Hematopoietic multipotent progenitor cell treated with erythropoietin and hydrocortisone succinate and interleukin-3 and kit ligand, for 6 days (in vitro differentiated cells): Measurements from ENCODE around the gene DHRS1.
"Not testable (repeated sequence)": the region's sequence is repeated elsewhere in the genome, so short reads cannot be mapped to it uniquely, and the experiment has no call there.

Source experiments
- DNase-seq: peaks from one replicate; pipeline ENCODE4 v3.0.0-alpha.2; 2015

Gene DHRS1

DNA sequence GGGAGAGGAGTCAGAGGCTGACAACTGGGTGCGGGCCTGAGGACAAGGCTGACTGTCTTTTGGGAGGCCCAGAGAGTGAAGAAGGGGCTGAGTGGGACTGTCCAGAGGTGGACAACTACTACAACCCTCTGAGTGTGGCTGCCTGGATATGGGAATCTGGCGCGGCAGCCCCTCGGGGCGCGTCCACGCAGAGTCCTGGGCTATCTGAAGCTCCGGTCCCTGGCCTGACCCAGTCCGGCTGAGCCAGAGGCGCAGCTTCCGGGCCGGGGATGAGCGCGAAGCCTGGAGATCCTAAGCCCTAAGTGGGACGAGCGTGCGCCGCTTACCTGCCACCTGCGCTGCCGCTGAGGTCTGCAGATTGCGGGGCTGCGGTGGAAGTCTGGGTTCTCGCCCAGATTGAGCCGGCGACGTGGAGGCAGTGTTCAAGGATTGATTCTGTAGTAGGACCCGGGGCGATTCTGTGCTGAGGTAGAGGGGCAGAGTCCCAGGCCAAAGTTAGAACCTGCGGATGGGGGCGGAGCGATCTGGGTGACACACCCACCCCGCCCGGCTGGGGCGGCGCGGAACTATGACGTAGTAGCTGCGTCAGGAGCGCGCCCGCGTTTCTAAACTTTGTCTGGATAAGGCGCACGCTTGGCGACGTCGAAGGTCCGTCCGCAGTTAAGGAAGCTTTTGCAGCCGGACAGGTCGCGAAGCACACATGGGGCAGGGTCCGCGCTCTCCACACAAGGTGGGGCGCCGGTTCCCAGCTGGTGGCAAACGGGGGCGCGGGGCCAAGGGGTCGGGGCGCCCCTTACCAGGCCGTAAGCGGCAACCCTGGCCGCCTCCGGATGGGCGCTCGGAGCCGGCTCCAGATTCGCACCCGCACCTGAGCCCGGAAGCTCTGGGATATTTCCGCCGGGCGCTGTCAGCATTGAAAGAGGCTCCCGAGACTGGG lies at the start of gene DHRS1, which contains the start of gene NOP9:
TSS of gene DHRS1 (minus strand) at position 526 of the 937 bp plus-strand sequence. CDS start 674 bp downstream, outside the sequence.
TSS of gene NOP9 (plus strand) at position 596 of the 937 bp plus-strand sequence. CDS start at position 701, 105 bp downstream.
- DNase-seq = peak; percentile 95

DNA sequence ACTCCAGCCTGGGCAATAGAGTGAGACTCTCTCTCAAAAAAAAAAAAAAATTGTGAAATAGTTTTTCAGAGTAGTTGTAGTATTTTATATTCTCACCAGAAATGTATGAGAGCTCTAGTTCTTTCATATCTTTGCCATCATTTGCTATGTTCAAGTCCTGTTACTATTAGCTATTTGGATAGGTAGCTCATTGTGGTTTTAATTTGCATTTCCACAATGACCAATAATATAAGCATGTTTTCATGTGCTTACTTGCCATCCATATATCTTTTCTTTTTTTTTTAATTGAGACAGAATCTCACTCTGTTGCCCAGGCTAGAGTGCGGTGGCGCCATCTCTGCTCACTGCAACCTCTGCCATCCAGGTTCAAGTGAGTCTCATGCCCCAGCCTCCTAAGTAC lies 48.6 kb upstream of the DHRS1 start:
- DNase-seq = no peak

DNA sequence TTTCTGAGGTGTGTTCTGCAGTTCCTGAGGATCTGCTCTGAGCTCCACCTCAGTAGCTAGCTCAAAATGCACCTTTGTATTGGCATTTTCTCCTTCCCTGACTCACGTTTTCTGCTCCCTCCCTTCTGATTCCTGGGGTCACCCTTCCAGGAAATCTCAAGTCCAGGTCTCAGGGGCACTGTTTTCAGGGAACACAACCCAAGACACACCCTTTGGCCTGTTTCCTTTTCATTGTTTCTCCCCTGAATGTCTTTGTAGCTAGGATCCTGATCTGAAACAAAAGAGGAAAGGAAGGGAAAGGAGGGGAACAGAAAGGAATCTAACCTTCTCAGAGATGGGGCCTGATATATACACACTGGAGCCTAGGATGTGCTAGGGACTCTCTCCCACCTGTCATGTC lies 47.6 kb upstream of the DHRS1 start:
- no peak for DNase-seq

DNA sequence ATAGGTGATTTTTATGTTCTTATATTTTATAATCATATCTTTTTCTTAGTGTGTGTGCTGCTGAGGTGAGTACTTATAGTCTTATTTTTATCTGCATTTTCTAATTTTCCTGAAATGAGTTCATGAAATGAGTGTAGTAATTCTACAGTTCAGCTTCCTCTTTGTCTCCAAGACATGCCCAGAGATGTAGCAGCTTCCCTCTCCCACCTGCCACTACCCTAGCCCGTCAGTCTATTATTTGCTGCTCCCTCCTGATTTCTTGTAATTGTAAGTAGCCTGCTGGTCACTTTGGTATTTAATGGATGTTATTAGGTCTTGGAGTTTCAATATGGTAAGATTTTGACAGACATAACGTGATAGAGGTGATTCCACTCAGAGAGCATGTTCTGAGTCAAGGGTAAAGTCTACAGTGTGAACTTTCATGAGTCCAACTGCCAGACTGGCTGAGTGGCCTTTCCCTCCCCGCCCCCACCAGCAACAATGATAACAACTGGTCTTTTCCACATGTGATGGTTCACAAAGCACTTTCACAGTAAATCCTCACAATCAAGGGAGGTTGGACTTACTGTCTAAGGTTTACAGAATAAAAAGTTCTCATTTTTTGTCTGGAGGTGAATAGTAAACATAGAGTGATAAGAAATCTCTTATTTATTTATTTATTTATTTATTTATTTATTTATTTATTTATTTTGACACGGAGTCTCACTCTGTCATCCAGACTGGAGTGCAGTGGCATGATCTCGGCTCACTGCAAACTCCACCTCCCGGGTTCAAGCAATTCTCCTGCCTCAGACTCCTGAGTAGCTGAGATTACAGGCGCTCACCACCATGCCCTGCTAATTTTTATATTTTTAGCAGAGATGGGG lies 44.4 kb upstream of the DHRS1 start:
- DNase-seq = no peak

DNA sequence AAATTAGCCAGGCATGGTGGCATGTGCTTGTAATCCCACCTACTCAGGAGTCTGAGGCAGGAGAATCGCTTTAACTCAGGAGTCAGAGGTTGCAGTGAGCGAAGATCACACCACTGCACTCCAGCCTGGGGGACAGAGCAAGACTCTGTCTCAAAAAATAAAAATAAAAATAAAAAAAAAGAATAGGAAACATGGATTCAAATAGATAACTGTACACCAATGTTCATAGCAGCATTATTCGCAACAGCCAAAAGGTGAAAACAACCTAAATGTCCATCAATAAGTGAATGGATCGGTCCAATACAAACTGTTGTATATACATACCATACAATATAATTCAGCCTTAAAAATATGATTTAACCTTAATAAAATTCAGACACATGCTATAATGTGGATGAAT lies 43.3 kb upstream of the DHRS1 start:
- no peak for DNase-seq

DNA sequence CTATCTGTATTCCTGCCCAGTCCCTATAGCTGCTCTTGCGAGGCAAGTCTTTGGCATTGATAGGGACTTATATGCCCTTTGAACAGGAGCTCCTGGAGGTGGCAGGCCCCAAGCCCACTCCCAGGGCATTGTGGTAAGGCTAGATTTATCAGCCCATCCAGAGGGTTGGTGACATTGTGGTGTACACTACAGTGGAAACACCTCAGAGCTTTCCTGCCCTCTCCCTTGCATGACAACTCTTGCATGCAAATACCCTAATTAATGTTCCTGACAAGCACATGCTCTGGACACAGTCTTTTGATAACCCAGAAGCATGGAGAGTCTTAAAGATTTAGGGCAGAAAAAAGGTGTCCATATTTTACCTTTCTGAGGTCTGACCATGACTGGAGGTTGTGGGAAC lies 41.0 kb upstream of the DHRS1 start:
- DNase-seq = no peak

DNA sequence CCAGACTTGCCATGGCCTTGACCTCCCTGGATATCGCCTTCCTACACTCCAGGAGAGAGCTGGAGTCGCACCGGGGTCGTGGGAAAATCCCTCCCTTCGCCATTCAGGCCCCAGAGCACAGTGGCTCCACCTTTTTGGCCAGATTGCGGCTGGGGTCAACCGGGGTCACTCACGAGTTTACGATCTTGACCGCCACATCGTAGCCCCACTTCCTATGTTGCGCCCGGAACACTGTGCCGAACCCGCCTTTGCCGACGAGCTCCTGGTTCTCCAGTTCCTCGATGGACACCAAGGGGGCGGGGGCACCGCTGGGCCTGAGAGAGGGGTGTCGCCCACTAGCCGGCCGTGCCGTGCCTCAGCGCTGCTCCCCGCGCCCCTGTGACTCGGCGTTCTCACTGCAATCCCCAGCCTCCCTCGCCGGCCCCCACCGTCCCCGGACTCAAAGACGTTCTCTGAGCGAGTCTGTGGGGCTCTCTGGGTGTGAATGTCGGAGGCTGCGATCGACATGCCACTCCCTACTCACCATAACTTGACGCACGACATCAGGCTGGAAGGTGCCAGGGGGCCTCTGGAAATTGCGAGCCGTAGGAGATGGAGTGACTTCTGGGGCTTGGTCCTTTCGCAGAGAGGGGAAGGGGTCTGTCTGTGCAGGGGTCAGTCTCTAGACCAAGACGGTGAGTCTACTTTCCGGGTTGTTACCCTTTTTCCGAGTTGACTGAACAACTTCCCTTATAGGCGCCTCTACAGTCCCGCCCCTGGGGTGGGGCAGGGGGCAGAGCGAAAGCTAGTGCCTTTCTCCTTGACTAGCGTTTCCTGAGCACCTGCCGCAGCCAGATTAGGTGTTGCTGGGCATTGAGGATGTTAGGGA lies 39.9 kb upstream of the DHRS1 start, which contains the start of gene RIPK3:
TSS of gene RIPK3 (minus strand) at position 708 of the 868 bp plus-strand sequence. CDS start at position 543, 165 bp downstream.
- DNase-seq = peak; percentile 73

DNA sequence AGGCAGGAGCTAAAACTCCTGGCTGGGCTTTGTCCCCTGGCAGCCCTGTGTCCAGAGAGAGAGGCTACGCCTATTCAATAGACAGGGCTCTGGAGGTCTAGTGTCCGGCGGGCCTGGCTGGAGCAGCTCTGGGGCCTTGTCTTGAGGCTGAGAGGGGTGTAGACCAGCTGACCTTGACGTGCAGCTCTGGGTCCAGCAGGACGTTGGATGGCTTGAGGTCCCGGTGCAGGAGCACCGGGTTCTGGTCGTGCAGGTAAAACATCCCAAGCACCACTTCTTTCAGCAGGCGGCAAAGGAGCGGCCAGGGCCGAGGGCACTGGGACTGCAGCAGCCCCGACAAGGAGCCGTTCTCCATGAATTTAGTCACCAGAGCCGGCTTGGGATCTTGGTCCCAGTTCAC lies 39.3 kb upstream of the DHRS1 start:
- DNase-seq = no peak

DNA sequence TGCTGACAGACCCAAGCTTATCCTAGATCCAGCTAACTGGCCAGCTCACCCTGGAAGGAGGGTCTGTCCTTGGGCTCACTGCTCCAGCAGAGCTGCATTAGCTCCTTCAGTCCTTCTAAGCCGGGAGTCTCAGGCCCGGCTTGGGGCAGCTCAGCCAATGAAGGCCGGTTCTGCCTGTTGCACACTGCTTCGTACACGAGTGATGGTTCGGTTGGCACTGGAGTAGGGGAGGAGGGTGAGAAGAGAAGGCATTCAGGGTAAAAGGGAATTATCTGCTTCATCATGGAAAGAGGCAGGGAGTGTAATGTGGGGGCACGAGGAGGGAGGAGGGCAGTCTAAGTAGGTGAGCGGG lies 38.2 kb upstream of the DHRS1 start:
- no peak for DNase-seq

DNA sequence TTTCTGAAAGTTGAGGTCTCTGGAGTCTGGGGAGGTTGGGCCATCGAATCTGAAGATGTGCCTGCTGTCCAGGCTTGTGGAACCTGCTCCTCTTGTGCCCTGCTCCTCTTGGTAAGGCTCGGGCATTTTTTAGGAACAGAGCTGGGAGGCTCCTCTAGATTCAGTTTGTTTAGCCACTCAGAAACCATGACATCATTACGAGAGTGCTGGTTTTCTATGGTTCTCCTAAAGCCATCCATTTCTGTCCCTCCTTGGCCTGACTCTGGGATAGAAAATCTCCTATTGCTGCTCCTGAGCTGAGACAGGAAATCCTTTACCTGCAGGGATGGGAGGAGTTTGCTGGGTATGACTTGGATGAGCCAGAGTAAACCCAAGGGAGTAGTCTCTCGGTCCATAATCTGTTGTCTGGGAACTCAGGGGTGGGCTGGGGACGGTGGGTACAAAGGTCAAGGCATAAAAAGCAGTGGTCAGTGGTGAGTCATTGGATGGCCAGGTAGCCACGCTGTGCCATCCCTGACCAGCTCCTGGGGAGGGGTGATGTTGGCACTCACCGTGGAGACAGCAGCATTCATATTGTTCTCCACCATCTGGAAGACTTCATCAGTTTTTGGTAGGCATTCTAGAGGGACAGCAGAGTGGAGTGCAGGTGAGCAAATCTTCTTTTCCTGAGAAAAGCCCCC lies 37.7 kb upstream of the DHRS1 start:
- no peak for DNase-seq

DNA sequence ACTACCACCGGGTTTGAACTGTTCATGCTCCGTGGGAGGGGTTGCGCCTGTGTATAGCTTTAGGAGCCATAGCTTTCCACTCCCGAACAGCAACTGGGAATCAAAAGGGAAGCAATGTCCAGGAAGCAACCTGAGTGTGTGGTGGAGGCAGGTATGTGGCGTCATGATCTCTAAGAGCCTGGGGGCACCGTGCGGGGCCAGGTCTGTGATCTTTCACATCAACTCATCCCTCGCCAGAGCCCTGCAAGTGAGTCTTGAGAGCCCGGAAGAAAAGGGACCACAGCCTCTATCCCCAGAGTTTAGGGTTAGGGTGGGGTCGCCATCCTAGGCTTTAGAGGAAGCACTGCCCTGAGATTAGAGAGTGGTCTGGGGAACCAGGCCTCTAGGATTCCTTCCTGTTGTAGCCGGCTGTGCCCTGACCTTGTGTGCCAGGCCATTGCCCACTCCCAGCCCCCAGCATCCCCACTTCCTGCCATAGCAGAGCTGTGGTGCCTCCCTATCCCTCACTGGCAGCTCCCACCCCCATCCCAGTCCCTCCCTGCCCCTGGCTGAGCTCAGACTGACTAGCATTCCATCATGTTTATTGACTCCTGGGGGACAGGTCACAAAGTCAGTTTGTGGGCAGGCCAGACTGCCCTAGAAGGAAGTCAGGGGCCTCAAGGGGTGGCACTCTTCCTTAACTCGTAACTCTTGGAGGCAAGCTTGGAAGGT lies 36.0 kb upstream of the DHRS1 start:
- no peak for DNase-seq

DNA sequence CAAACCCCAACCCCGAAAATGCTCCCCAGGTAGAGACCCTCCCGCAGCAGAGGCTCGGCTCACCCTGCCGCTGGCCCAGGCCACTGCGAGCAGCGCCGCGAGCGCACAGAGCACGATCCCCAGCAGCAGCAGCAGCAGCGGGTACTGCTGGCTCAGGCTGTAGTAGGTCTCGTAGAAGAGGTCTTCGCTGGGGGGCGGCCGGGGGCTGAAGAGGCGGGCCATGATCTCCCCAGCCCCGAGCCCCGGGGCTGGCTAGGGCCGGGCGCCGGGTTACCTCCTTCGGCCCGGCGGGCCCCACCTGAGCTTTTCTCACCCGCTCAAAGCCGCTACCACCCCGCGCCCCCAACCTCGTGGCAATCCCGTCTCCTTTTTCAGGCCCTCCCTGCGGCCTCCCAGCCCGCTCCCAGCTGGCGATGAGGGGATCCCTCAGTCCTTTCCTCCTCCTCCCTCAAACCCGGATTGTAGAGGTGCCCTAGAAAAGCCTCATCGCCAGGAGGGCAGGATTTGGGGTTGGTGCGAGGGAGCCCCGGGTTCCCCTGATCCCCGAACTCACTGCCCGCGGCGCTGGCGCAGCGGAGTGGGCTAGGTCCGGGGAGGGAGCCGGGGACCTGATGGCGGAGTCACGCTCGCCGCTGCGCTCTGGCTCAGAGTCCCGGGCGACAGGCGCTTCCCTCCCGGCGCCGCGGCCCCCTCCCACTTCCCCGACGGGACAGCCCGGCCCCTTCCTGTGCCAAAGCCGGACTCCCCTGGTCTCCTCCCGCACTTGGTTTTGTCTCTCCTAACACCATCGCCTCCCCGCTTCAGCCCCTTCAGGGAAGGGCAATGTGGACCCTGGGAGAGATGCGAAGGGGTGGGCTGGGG lies 35.1 kb upstream of the DHRS1 start, which contains the start of gene ADCY4:
TSS of gene ADCY4 (minus strand) at position 641 of the 861 bp plus-strand sequence. CDS start at position 222, 419 bp downstream.
- DNase-seq = no peak

DNA sequence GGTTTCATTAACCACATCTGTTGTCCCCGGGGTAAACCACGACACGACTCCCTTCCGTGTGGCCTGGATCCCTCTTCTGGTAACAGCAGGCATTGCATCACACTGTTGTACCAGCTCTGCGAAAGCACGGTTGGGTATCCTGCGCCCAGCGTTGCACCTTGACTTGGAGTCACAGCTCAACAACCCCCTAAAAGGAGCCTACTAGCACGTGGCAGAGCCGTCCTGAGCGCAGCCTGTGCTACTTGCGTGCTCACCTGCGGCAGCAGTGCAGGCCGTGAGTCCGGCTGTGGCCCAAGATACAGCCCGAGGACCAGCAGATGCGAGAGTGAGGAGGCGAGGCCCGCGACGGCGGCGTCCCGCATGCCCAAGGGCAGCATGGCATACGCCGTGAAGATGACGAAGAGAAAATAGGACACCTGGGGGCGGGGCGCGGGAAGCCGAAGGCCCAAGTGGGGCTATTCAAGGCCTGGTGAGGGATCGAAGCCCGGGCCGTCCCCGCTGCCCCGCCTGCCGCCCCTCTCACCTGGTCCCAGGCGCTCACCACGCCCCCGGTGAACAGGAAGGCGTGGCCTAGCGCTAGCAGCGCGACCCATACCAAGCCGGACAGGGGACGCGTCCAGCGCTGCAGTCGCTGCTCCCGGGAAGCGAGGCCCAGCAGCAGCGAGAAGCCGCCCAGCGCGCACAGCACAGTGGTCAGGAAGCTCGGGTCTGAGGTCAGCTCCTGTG lies 32.9 kb upstream of the DHRS1 start:
- peak; percentile 94 for DNase-seq

DNA sequence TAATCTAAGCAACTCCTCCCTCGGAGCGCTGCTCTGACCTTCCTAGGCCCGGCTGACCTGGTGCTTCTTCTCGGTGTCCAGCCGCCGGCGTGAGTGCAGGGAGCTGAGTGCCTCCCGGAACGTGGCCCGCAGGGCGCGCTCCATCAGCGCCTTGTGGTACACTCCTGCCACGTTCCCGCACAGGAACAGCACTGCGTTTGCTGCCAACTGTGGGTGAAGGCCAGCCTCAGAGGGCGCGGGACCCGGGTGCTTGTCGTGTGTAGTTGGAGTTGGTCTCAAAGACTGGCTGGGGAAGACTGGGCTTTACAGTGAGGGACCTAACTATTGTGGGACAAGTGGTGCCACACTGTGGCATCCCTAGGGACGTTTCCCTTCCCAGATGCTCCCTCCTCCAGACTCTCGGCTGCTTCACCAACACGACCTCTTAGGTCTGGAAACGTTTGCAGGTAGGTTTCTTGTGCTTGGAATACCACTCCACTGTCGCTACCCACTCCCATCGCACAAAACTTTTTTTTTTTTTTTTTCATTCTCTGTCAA lies 32.2 kb upstream of the DHRS1 start:
- DNase-seq = no peak

DNA sequence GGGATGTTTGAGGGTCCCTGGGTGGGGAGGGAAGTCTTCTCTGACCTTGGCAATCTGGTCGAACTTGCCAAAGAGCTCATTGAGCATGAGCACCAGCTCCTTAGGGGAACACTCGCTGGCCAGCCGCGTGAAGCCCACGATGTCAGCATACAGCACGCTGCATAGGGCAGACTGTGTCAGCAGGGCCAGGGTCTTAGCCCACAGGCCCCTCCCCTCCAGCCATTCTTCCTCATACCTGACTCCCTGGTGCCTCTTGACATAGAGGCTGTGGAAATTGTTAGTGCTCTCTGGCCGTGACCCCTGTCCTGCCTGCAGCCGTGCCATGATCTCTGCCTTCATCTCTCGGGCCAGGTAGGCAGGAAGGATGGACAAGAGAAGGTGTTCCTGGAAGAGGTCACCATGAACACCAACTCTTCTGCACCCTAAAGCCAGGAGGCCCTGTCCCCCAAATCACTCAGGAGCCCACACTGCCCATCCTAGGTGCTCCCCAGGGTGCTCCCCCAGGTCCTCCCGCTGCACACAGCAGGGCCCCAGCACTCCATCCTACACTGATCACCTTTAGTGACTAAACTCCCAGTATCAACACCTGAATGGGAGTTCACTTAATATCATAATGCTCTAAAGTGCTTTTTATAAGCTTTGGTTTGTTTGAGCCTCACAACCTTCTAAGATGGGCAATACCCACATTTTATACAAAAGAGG lies 31.5 kb upstream of the DHRS1 start:
- DNase-seq = no peak

DNA sequence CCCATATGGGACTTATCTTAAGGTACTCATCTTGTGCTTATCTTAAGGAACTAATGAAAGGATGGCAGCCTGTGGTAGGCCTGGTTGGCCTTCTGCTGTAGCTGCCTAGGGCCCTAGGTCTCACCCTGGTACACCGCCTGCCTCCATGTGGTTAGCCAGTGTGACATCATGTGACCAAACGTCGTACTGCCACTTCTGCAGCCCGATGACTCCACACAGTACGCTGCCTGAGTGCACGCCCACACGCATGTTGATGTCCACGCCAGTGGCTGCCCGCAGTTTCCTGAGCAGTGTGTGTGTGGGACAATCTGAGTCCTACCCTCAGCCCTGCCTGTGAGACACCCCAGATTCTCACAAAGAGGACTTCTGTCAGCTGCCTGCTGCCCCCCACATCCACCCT lies 30.2 kb upstream of the DHRS1 start:
- DNase-seq = peak; percentile 85

DNA sequence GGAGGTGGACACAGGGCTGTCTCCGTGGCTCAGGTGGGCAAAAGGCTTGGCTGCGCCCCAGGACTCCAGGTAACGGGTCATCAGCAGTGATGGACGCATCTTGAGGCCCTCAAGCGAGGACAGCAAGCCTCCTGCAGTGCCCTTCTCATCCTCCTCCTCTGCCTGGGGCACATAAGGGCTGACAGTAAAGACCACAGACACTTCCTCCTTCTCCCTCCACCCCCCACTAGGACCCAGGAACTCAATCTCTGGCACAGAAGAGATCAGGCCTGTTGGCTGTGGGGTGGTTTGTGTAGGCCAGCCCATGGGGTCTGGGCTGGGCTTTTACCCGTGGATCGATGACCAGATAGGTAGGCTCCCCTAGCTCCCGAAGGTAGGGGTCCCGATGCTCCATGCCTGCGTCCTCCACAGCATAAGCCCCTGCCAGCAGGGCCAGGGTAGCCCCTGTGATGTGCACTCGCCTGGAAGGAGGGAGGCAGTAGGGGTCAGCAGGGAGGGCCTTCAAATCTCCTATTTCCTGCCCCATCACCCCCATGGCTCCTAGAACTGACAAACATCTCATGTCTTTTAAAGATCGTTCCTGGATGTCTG lies 29.6 kb upstream of the DHRS1 start:
- no peak for DNase-seq

DNA sequence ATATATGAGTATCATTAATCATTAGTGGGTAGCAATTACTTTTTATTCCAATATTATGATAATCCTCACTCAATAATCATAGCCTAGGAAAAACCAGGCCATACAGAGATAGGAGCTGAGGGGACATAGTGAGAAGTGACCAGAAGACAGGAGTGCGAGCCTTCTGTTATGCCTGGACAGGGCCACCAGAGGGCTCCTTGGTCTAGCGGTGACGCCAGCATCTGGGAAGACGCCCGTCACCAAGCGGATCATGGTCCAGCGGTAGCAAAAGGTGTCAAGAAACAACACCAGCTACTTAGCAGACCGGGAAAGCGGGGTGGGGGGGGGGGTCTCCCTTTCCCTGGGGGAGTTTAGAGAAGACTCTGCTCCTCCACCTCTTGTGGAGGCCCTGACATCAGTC lies 28.3 kb upstream of the DHRS1 start:
- DNase-seq = not testable (repeated sequence)
